Measurements from ENCODE around the gene ADH1A.
"Not testable (repeated sequence)": the region's sequence is repeated elsewhere in the genome, so short reads cannot be mapped to it uniquely, and the experiment has no call there.

ADH1A gene

DNA sequence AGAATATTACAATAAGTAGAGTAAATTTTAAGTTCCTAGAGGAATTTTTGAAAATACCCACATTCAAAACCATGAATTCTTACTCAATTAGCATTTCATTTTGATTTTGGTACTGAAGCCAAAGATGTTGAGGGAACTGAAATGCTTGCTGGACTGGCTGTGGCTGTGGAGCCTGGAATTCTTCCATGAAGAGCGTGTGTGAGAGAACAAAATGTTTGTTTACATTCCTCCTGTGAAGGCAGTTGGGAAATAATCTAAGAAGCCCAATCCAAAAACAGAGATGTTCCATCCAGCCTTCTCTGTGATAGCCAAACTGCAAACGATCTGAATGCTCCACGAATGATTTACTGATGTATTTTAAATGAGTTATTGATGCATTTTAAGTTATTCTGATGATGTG, 34.2 kb upstream of the ADH1A start:
- TF ChIP-seq, protein P1, sequence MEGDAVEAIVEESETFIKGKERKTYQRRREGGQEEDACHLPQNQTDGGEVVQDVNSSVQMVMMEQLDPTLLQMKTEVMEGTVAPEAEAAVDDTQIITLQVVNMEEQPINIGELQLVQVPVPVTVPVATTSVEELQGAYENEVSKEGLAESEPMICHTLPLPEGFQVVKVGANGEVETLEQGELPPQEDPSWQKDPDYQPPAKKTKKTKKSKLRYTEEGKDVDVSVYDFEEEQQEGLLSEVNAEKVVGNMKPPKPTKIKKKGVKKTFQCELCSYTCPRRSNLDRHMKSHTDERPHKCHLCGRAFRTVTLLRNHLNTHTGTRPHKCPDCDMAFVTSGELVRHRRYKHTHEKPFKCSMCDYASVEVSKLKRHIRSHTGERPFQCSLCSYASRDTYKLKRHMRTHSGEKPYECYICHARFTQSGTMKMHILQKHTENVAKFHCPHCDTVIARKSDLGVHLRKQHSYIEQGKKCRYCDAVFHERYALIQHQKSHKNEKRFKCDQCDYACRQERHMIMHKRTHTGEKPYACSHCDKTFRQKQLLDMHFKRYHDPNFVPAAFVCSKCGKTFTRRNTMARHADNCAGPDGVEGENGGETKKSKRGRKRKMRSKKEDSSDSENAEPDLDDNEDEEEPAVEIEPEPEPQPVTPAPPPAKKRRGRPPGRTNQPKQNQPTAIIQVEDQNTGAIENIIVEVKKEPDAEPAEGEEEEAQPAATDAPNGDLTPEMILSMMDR (IDR thresholded peaks at IDR 0.05; ENCODE audit: control insufficient read depth, insufficient read depth, low read depth, low read length, missing control alignments), result no peak
- no peak overlapping the region for H3K4me3 ChIP-seq (ENCODE audit: control insufficient read depth, low read depth, low read length)
- DNase-seq (ENCODE audit: low read depth), result no peak

DNA sequence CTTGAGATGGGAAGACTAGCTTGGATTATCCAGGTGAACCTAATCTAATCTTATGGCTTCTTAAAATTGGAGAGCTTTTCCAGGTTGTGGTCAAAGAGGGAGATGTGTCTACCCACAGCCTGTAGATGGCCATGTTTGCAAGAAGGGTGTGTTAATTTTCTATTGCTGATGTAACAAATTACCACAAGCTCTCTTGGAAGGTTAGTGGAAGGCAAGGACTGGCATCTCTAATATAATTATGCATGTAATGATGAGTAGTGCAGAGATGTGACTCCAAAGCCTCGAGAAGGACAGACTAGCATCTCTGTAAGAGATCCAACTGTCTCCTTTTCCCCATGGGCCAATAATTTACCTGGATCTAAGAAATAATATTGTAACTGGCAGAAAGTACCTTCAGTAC, 33.6 kb upstream of the ADH1A start:
- TF ChIP-seq, protein P1 (IDR thresholded peaks at IDR 0.05; ENCODE audit: control insufficient read depth, insufficient read depth, low read depth, low read length, missing control alignments), result no peak
- DNase-seq (ENCODE audit: low read depth), result no peak
- no peak overlapping the region for H3K4me3 ChIP-seq (ENCODE audit: control insufficient read depth, low read depth, low read length)

DNA sequence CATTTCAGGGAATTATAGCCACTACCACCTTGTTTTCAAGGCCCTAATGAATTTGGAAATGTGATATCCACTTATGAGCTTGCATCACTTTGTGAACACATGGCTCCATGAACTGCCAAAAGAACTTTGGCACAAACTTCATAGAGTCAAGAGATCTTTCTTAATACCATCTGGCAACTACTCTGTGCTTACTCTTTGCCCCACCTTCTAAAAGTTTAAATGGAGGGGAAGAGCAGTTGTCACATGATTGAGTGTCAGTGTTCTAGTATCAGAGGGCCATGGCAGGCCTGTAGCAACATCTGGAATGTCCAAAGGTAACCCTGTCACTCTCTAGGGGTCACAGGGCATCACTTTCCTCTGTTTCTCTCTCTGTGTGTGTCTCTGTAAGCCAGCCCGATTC, 33.0 kb upstream of the ADH1A start:
- TF ChIP-seq, protein P1 (IDR thresholded peaks at IDR 0.05; ENCODE audit: control insufficient read depth, insufficient read depth, low read depth, low read length, missing control alignments), result no peak
- no peak overlapping the region for H3K4me3 ChIP-seq (ENCODE audit: control insufficient read depth, low read depth, low read length)
- no peak for DNase-seq (ENCODE audit: low read depth)

DNA sequence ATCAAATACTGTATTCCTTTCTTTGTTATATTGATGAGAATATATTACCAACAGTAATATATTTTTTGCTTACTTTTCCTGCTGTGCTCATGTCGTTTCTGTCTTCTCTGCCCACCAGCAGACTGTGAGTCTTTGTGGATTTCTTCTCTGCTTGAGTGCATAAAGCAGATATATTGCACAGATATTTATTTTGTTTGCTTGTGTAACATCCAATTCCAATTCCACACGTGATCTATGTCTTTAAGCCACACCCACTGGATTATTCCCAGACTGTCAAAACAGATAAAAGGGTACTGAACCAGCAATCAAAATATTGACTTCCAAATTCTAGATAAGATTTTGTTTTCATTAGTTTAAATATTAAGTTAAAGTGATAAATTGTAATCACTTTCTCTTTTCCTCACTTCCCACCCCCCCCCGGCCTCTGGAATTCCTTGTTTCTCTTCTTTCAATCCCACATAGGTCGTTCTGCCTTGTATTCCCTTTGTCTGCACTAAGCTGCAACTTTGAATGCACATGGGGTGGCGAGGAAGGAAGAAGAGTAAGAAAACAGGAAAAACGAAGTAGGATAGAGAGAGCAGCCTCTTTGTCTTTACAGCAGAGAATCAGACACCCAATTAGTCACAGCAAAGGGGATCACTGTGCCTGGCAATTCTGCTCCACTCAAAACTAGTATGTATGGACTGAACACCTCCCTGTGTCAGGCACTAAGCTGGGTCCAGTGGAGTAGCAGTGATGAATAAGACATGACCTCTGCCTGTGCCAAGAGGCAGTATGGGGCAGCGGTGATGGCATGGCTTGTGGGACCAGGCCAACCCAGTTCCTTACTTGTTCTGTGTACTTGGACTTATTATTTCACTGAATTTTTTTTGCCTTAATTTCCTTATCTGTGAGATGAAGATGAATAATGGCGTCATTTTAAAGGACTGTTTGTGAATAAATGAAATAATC, 30.7 kb upstream of the ADH1A start, which contains the start of gene ADH1B:
ADH1B (minus strand) TSS at position 161 of the 951 bp plus-strand sequence; CDS start at position 91, 70 bp downstream.
- H3K4me3 ChIP-seq (ENCODE audit: control insufficient read depth, low read depth, low read length), result no peak within 1 kb of the TSS
- no peak for DNase-seq (ENCODE audit: low read depth)
- TF ChIP-seq, protein P1 (IDR thresholded peaks at IDR 0.05; ENCODE audit: control insufficient read depth, insufficient read depth, low read depth, low read length, missing control alignments), result no peak

DNA sequence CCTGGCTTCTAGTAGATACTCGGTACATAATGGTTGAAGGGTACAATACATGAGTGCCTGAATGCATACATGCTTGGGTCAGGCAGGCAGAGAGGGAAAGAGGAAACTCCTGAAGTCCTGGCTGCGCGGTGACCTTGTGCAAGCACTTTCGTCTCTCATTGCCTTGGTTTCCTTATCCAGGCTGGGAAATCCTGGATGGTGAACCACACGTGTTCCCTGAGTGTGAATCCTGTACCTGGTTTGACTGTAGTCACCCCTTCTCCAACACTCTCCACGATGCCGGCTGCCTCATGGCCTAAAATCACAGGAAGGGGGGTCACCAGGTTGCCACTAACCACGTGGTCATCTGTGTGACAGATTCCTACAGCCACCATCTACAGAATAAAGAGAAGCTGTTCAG, 27.0 kb upstream of the ADH1A start:
- not testable (repeated sequence) for DNase-seq (ENCODE audit: low read depth); H3K4me3 ChIP-seq (ENCODE audit: control insufficient read depth, low read depth, low read length)

DNA sequence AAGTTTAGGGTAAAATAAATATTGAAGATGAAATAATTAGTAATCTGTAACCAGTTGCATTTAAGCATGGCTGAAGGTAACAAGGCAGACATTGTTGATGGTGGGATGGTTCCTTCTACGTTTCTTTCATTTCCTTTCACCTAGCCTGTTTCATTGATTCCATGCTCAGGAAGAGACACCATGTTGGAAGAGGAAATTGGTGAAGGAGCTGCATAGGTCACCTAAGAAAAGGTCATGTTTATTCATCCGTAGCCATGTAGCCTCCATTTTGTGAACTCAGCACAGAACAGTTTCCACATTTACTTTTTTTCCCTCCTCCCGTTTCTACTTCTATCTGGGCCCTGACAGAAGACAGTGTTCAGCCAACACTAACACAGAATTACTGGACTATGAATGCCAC, 26.6 kb upstream of the ADH1A start:
- DNase-seq (ENCODE audit: low read depth), result no peak
- H3K4me3 ChIP-seq (ENCODE audit: control insufficient read depth, low read depth, low read length), result no peak overlapping the region
- TF ChIP-seq, protein P1 (IDR thresholded peaks at IDR 0.05; ENCODE audit: control insufficient read depth, insufficient read depth, low read depth, low read length, missing control alignments), result no peak

DNA sequence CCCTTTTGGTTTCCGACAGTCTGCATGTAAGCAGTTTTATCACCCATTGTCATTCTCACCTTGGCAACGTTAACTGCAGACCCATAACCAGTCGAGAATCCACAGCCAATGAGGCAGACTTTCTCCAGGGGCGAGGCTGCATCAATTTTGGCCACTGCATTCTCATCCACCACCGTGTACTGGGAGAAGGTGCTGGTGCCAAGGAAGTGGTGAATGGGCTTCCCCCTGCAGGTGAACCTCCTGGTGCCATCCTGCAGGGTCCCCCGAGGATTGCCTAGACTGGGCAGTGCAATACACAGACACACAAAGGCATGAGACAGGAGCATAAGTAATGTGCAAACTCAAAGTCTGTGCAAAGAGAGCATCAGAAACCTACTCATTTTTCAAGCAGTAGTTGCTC, 25.1 kb upstream of the ADH1A start:
- H3K4me3 ChIP-seq (ENCODE audit: control insufficient read depth, low read depth, low read length), result no peak overlapping the region
- DNase-seq (ENCODE audit: low read depth), result no peak
- TF ChIP-seq, protein P1 (IDR thresholded peaks at IDR 0.05; ENCODE audit: control insufficient read depth, insufficient read depth, low read depth, low read length, missing control alignments), result no peak

Measured in AG09309 (cell line).